Stomach smooth muscle (tissue), 2 donors: Measurements from ENCODE around the gene FAIM.
"Not testable (repeated sequence)": the region's sequence is repeated elsewhere in the genome, so short reads cannot be mapped to it uniquely, and the experiment has no call there.

ENCODE experiments used
- H3K27ac ChIP-seq: one replicate; pipeline ENCODE4 v1.7.0; 2013; ENCODE audit warnings: mild to moderate bottlenecking, low read length, inconsistent platforms
- H3K27me3 ChIP-seq, 2 donors: one replicate each; pipeline ENCODE4 v1.7.0; 2013; ENCODE audit warnings: low read length in 2 of 2; ENCODE audit not compliant: insufficient read depth in 2 of 2, control insufficient read depth in 1 of 2
- H3K36me3 ChIP-seq, 2 donors: one replicate each; pipeline ENCODE4 v1.7.0; 2013; ENCODE audit warnings: low read length in 2 of 2; ENCODE audit not compliant: control insufficient read depth in 2 of 2, insufficient read depth in 2 of 2
- H3K4me1 ChIP-seq: one replicate; pipeline ENCODE4 v1.7.0; 2013; ENCODE audit warnings: low read length; ENCODE audit not compliant: control insufficient read depth, insufficient read depth
- H3K4me3 ChIP-seq, 2 donors: one replicate each; pipeline ENCODE4 v1.7.0; 2013; ENCODE audit warnings: low read length in 2 of 2
- H3K9ac ChIP-seq, 2 donors: one replicate each; pipeline ENCODE4 v1.7.0; 2013; ENCODE audit warnings: low read length in 2 of 2, mild to moderate bottlenecking in 1 of 2
- H3K9me3 ChIP-seq, 2 donors: one replicate each; pipeline ENCODE4 v1.7.0; 2013; ENCODE audit warnings: low read length in 2 of 2; ENCODE audit not compliant: control insufficient read depth in 2 of 2
- donor health status: healthy.
- donor health status: Pancreatic carcinoma.

The FAIM gene, protein sequence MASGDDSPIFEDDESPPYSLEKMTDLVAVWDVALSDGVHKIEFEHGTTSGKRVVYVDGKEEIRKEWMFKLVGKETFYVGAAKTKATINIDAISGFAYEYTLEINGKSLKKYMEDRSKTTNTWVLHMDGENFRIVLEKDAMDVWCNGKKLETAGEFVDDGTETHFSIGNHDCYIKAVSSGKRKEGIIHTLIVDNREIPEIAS

GRCh38 chr3:138608322-138609135, at the start of gene FAIM:
Gene FAIM, plus strand, starts transcription at chr3:138608771. Its CDS starts 10,956 bp downstream, at chr3:138619727.
- Histone ChIP-seq H3K4me1 (peaks cover 10% of the 10 kb centered on the region), H3K9me3 (no peaks in the 10 kb centered on the region), H3K36me3 (no peaks in the 10 kb centered on the region), H3K27me3 (no peaks in the 10 kb centered on the region), H3K9ac (peak within 1 kb of the TSS; percentile 92 to 96), H3K4me3 (peak within 1 kb of the TSS; percentile 87 to 91), H3K27ac (peak within 1 kb of the TSS; percentile 96)

GRCh38 chr3:138559134-138559533, 49.4 kb upstream of the FAIM start:
- no peak overlapping the region for H3K9ac ChIP-seq
- H3K9me3 ChIP-seq = peaks cover 0 to 5% of the 10 kb centered on the region in 2 donors
- H3K27ac ChIP-seq = no peak overlapping the region
- no peak overlapping the region for H3K4me3 ChIP-seq
- H3K36me3 ChIP-seq = peaks cover 3 to 6% of the 10 kb centered on the region in 2 donors
- H3K4me1 ChIP-seq = no peaks in the 10 kb centered on the region
- no peaks in the 10 kb centered on the region for H3K27me3 ChIP-seq

DNA sequence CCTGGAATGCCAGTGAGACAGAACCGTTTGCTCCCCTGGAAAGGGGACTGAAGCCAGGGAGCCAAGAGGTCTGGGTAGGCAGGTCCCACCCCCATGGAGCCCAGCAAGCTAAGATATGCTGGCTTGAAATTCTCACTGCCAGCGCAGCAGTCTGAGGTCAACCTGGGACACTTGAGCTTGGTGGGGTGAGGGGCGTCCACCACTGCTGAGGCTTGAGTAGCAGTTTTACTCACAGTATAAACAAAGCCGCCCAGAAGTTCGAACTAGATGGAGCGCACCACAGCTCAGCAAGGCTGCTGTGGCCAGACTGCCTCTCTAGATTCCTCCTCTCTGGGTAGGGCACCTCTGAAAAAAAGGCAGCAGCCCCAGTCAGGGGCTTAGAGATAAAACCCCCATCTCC, 48.1 kb upstream of the FAIM start:
- no peaks in the 10 kb centered on the region for H3K4me1 ChIP-seq
- H3K36me3 ChIP-seq = peaks cover 3 to 6% of the 10 kb centered on the region in 2 donors
- no peaks in the 10 kb centered on the region for H3K27me3 ChIP-seq
- H3K4me3 ChIP-seq = no peak overlapping the region
- no peak overlapping the region for H3K9ac ChIP-seq
- peaks cover 0 to 5% of the 10 kb centered on the region in 2 donors for H3K9me3 ChIP-seq
- no peak overlapping the region for H3K27ac ChIP-seq

DNA sequence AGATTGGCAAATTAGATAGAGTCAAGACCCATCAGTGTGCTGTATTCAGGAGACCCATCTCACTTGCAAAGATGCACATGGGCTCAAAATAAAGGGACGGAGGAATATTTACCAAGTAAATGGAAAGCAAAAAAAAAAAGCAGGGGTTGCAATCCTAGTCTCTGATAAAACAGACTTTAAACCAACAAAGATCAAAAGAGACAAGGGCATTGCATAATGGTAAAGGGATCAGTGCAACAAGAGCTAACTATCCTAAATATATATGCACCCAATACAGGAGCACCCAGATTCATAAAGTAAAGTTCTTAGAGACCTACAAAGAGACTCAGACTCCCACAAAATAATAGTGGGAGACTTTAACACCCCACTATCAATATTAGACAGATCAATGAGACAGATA, 45.7 kb upstream of the FAIM start:
- not testable (repeated sequence) for H3K9ac ChIP-seq, H3K9me3 ChIP-seq, H3K4me3 ChIP-seq, H3K27ac ChIP-seq, H3K4me1 ChIP-seq, H3K27me3 ChIP-seq, H3K36me3 ChIP-seq

- not testable (repeated sequence) for H3K27me3 ChIP-seq, H3K36me3 ChIP-seq, H3K9ac ChIP-seq, H3K27ac ChIP-seq, H3K4me1 ChIP-seq, H3K4me3 ChIP-seq, H3K9me3 ChIP-seq
These were observed 42.3 kb upstream of the FAIM start for GRCh38 chr3:138566293-138566692.

DNA sequence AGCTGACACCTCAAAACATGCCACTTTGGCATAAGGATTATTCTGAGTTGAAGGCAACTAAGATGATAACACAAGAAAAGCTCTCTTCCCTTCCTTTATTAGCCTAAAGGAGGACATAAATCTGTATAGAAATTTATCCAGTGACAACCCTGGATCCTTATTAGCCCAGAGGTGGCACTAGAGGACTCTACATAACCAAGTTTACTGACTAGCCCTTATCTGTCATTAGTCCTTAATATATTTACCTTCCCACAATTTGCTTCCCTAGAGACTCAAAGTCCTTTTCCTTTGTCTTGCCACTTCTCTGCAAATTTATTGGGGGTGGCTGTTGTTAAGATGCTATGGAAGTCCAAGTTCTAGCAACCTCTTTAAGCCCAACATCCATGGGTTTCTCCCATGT, 41.2 kb upstream of the FAIM start:
- H3K27me3 ChIP-seq = no peaks in the 10 kb centered on the region
- no peaks in the 10 kb centered on the region for H3K9me3 ChIP-seq
- no peak overlapping the region for H3K9ac ChIP-seq
- H3K4me1 ChIP-seq = no peaks in the 10 kb centered on the region
- no peak overlapping the region for H3K27ac ChIP-seq
- H3K36me3 ChIP-seq = peaks cover 0 to 2% of the 10 kb centered on the region in 2 donors
- H3K4me3 ChIP-seq = no peak overlapping the region

DNA sequence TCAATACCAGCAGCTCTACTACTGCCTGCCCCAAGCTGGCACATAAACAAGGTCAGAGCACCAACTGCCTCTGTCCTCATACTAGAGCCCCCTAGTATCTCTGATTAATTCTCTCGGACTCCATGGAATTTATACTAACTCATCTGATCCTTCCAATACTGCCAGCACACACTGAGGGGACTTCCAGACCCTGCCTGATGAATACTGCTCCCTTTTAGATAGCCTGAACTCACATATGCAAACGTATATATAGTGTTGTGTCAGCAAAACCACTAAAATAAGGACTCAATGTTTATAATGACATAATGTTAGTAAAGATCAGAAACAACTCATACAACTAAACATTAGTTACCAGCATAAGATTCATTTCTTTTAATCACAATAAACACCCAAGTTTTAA, 39.5 kb upstream of the FAIM start:
- Histone ChIP-seq H3K27ac (no peak overlapping the region), H3K4me3 (no peak overlapping the region), H3K9me3 (peaks cover 0 to 3% of the 10 kb centered on the region in 2 donors), H3K27me3 (no peaks in the 10 kb centered on the region), H3K36me3 (peaks cover 0 to 4% of the 10 kb centered on the region in 2 donors), H3K9ac (no peak overlapping the region), H3K4me1 (no peaks in the 10 kb centered on the region)

GRCh38 chr3:138569624-138570023, 38.9 kb upstream of the FAIM start:
- not testable (repeated sequence) for H3K9me3 ChIP-seq, H3K27me3 ChIP-seq, H3K36me3 ChIP-seq, H3K9ac ChIP-seq, H3K4me3 ChIP-seq, H3K27ac ChIP-seq, H3K4me1 ChIP-seq

DNA sequence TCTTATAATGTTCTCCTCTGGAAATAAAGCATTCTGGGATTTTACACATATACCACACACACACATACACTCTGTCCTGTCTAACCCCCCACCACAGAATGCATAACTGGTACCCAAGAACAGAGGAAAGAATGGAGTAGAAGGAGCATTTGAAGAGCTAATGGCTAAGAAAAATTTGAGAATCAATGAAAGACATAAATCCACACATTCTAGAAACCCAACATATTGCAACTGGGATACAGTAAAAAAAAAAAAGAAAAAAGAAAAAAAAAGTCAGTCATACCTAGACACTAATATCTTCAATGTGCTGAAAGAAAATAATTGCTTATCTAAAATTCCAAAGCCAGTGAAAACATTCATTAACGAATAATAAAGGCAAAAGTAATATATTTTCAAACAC, 35.4 kb upstream of the FAIM start:
- H3K27ac ChIP-seq = no peak overlapping the region
- H3K4me1 ChIP-seq = no peaks in the 10 kb centered on the region
- peaks cover 0 to 4% of the 10 kb centered on the region in 2 donors for H3K36me3 ChIP-seq
- no peak overlapping the region for H3K9ac ChIP-seq
- H3K4me3 ChIP-seq = no peak overlapping the region
- peaks cover 0 to 3% of the 10 kb centered on the region in 2 donors for H3K9me3 ChIP-seq
- no peaks in the 10 kb centered on the region for H3K27me3 ChIP-seq

- Histone ChIP-seq H3K27ac (no peak overlapping the region), H3K9ac (no peak overlapping the region), H3K36me3 (peaks cover 0 to 2% of the 10 kb centered on the region in 2 donors), H3K27me3 (no peaks in the 10 kb centered on the region), H3K4me3 (no peak overlapping the region), H3K4me1 (peaks cover 6% of the 10 kb centered on the region), H3K9me3 (peaks cover 0 to under 1% of the 10 kb centered on the region in 2 donors)
These were observed 30.4 kb upstream of the FAIM start for GRCh38 chr3:138578141-138578540.

- no peaks in the 10 kb centered on the region for H3K27me3 ChIP-seq
- no peak overlapping the region for H3K9ac ChIP-seq
- peaks cover 6% of the 10 kb centered on the region for H3K4me1 ChIP-seq
- H3K4me3 ChIP-seq = no peak overlapping the region
- no peaks in the 10 kb centered on the region for H3K9me3 ChIP-seq
- H3K36me3 ChIP-seq = no peaks in the 10 kb centered on the region
- no peak overlapping the region for H3K27ac ChIP-seq
These were observed 29.5 kb upstream of the FAIM start for GRCh38 chr3:138578961-138579574.
